Upper lobe of right lung (tissue), 1 donor: ENCODE data around the gene GBA2. TPM values are rescaled to one million over a fixed set of nuclear protein-coding genes. Genes with fewer than 3 reads are reported as not detected.

ENCODE experiments used
- ATAC-seq: fragments of 200-7000 bp; cut with Tn5 transposase; one replicate; pipeline ENCODE4 v1.9.1; 2020; ENCODE audit warnings: mild to moderate bottlenecking, moderate library complexity
- DNase-seq: peaks from one replicate; pipeline ENCODE4 v3.0.0-alpha.2; 2020
- H3K27ac ChIP-seq: fragments of 200-600 bp; one replicate; pipeline ENCODE4 v1.8.0; 2022
- H3K27me3 ChIP-seq: fragments of 200-600 bp; one replicate; pipeline ENCODE4 v1.8.0; 2022; ENCODE audit warnings: mild to moderate bottlenecking
- H3K36me3 ChIP-seq: fragments of 200-600 bp; one replicate; pipeline ENCODE4 v1.8.0; 2022
- H3K4me1 ChIP-seq: fragments of 200-600 bp; one replicate; pipeline ENCODE4 v1.8.0; 2022
- H3K4me3 ChIP-seq: fragments of 200-600 bp; one replicate; pipeline ENCODE4 v1.8.0; 2022; ENCODE audit warnings: mild to moderate bottlenecking
- H3K9me3 ChIP-seq: fragments of 200-600 bp; one replicate; pipeline ENCODE4 v1.8.0; 2022
- CTCF ChIP-seq: fragments of 200-600 bp; IDR thresholded peaks from one replicate; pipeline ENCODE4 v1.8.0; 2022; ENCODE audit warnings: antibody characterized with exemption
- intact Hi-C: fragments of 100-400 bp; cut with DNase I; formaldehyde crosslinking; loops from one replicate; pipeline ENCODE4 v1.11.0; 2022
- total RNA-seq: library from RNA; stranded (reverse); fragmentation: NEBNext Ultra II Directional; extraction: Animal tissue kit (Norgen Biotek cat#: 25700); gene quantifications from one replicate; pipeline ENCODE4 v1.2.1, GENCODE V29; 2021
- donor health status: DM: no; HTN: yes; CAD: no; lungs with severe emphysema.

Gene GBA2
- total RNA-seq, 1 donor from 2014 or later: 99.1 TPM

DNA sequence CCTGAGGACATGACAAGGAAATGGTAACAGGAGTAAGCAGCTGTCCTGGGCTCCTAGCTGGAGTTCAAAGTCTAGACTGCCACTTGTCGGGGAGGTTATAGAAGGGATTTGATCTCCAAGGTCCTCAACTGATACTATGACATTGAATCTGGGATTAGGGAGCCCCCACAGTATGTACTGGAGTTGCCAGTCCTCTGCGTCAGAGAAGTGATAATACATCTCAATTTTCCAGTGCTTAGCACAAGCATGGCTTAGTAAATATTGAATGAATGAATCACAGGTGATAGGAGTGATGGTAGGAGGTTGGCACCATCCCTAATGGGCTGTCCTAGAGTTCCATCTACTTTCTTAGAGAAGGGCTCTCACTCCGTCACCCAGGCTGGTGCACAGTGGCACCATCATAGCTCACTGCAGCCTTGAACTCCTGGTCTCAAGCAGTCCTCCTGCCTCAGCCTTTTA, 53.1 kb downstream of the GBA2 start:
- Histone ChIP-seq H3K4me1 (peaks cover 17% of the 10 kb centered on the region), H3K4me3 (no peak overlapping the region), H3K27ac (peak overlapping the region; percentile 78), H3K9me3 (no peaks in the 10 kb centered on the region), H3K27me3 (no peaks in the 10 kb centered on the region), H3K36me3 (peaks cover 49% of the 10 kb centered on the region)
- no peak for DNase-seq
- peak; percentile 3 for ATAC-seq
- intact Hi-C loops: no loop called here
- no peak for TF ChIP-seq CTCF

DNA sequence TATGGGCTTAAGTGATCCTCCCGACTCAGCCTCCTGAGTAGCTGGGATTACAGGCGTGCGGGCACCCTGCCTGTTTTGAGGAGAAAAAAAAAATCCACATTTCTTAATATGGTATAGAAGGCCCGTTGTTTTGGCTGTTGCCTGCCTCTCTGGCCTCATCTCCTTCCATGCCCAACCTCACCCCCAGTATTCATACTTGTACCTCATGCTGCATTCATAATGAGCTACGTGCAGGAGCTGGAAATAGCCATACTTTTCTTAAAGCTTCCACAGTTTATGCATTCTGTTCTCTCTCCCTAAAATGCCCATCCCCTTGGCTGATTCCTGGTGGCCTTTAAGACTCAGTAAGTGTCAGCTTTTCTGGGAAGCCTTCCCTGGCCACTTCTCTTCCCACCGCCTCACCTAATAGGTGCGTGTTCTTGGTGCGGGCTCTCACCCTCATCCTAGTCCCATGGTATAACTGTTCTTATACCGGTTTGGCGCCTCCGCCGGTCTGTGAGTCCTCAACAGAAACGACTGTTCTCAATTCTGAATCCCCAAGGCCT, 57.2 kb downstream of the GBA2 start:
- intact Hi-C loops: no loop called here
- H3K27ac ChIP-seq: peak overlapping the region; percentile 83
- no peaks in the 10 kb centered on the region for H3K9me3 ChIP-seq
- H3K4me1 ChIP-seq: peaks cover 23% of the 10 kb centered on the region
- peaks cover 8% of the 10 kb centered on the region for H3K36me3 ChIP-seq
- TF ChIP-seq CTCF: no peak
- no peak for DNase-seq
- H3K27me3 ChIP-seq: no peaks in the 10 kb centered on the region
- H3K4me3 ChIP-seq: no peak overlapping the region
- no peak for ATAC-seq

DNA sequence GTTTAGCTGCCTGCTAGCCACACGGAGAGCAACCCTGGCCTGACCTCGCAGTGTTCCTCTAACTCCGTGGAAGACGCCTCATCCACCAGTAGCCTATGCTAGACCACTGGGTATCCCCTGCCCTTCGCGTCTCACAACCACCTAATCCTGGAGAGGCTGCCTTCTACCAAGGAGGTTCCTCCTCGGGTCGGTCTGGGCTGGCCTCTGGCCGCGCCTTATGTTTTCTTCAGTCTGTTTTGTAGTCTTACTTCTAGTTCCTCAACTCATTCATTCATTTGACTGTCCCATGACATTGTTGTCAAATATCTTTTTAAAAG, 57.7 kb downstream of the GBA2 start:
- H3K36me3 ChIP-seq: peaks cover 4% of the 10 kb centered on the region
- no peaks in the 10 kb centered on the region for H3K27me3 ChIP-seq
- ATAC-seq (peak; percentile 44), DNase-seq (no peak)
- H3K9me3 ChIP-seq: no peaks in the 10 kb centered on the region
- H3K27ac ChIP-seq: peak overlapping the region; percentile 83
- H3K4me1 ChIP-seq: peaks cover 21% of the 10 kb centered on the region
- peak overlapping the region; percentile 76 for H3K4me3 ChIP-seq
- intact Hi-C loops: no loop called here
- TF ChIP-seq CTCF: no peak

- intact Hi-C loops: no loop called here
- no peaks in the 10 kb centered on the region for H3K36me3 ChIP-seq
- peak overlapping the region; percentile 76 for H3K4me3 ChIP-seq
- peaks cover 16% of the 10 kb centered on the region for H3K4me1 ChIP-seq
- H3K27me3 ChIP-seq: no peaks in the 10 kb centered on the region
- ATAC-seq: peak; percentile 78
- DNase-seq: peak; percentile 83
- no peaks in the 10 kb centered on the region for H3K9me3 ChIP-seq
- H3K27ac ChIP-seq: peak overlapping the region; percentile 83
- TF ChIP-seq CTCF: no peak
Measured at GRCh38 chr9:35690614-35691333, 58.3 kb downstream of the GBA2 start.

DNA sequence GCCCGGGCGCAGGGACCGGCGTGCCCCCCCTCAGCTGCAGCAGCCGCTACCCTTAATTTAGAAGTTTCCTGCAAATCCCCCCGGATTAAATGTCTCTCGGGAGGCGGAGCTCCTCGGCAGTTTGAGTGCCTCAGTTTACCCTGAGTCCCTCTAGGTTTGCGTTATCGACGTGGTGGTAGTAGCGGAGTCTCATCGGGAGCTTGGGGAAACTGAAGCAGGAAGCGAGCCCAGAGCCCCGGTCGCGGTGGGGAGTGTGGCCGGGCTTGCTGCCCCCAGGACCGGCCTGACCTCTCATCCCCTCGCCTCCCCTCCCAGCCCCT, 58.8 kb downstream of the GBA2 start:
- ATAC-seq: no peak
- H3K27ac ChIP-seq: peak overlapping the region; percentile 83
- H3K27me3 ChIP-seq: no peaks in the 10 kb centered on the region
- DNase-seq: no peak
- H3K9me3 ChIP-seq: no peaks in the 10 kb centered on the region
- peak overlapping the region; percentile 76 for H3K4me3 ChIP-seq
- H3K4me1 ChIP-seq: peaks cover 15% of the 10 kb centered on the region
- intact Hi-C loops: no loop called here
- peaks cover 2% of the 10 kb centered on the region for H3K36me3 ChIP-seq
- TF ChIP-seq CTCF: no peak
